Activated CD4-positive, alpha-beta memory T cell treated with anti-CD3 and anti-CD28 coated beads for 36 hours (primary cell): Measurements from ENCODE around the gene PCSK7. TPM values are rescaled to one million over a fixed set of nuclear protein-coding genes. Genes with fewer than 3 reads are reported as not detected.

Experiments
- CTCF ChIA-PET: fragments of 350-600 bp; sonication (Branson Sonifier 250); formaldehyde crosslinking; loops from one replicate; lab custom pipeline; 2021; ENCODE audit warnings: antibody characterized with exemption, inconsistent platforms; lab: Charles Lee
- POLR2A ChIA-PET: fragments of 350-600 bp; sonication (Branson Sonifier 250); formaldehyde crosslinking; loops from one replicate; lab custom pipeline; 2021; ENCODE audit warnings: antibody characterized with exemption; lab: Charles Lee
- DNase-seq: peaks from one replicate; pipeline ENCODE4 v3.0.0-alpha.2; 2020
- H3K27ac Mint-ChIP-seq: one replicate; pipeline ENCODE4 v1.8.0; 2021; ENCODE audit warnings: mixed read lengths
- H3K27me3 Mint-ChIP-seq: one replicate; pipeline ENCODE4 v1.8.0; 2021; ENCODE audit warnings: mixed read lengths
- H3K36me3 Mint-ChIP-seq: one replicate; pipeline ENCODE4 v1.8.0; 2021; ENCODE audit warnings: mixed read lengths
- H3K4me1 Mint-ChIP-seq: one replicate; pipeline ENCODE4 v1.8.0; 2021; ENCODE audit warnings: low read depth, mixed read lengths
- H3K4me3 Mint-ChIP-seq: one replicate; pipeline ENCODE4 v1.8.0; 2021; ENCODE audit warnings: mild to moderate bottlenecking, mixed read lengths
- H3K9me3 Mint-ChIP-seq: one replicate; pipeline ENCODE4 v1.8.0; 2021; ENCODE audit warnings: mixed read lengths
- intact Hi-C: fragments of 100-400 bp; cut with micrococcal nuclease; formaldehyde crosslinking; loops from one replicate; pipeline ENCODE4 v1.15.1; 2023
- total RNA-seq, 2 experiments: library from RNA; stranded (reverse); gene quantifications; one replicate each; pipeline ENCODE4 v1.2.3, GENCODE V29; 2021

The PCSK7 gene
- total RNA-seq, 2 experiments from 2014 or later, result 104 to 105 TPM

DNA sequence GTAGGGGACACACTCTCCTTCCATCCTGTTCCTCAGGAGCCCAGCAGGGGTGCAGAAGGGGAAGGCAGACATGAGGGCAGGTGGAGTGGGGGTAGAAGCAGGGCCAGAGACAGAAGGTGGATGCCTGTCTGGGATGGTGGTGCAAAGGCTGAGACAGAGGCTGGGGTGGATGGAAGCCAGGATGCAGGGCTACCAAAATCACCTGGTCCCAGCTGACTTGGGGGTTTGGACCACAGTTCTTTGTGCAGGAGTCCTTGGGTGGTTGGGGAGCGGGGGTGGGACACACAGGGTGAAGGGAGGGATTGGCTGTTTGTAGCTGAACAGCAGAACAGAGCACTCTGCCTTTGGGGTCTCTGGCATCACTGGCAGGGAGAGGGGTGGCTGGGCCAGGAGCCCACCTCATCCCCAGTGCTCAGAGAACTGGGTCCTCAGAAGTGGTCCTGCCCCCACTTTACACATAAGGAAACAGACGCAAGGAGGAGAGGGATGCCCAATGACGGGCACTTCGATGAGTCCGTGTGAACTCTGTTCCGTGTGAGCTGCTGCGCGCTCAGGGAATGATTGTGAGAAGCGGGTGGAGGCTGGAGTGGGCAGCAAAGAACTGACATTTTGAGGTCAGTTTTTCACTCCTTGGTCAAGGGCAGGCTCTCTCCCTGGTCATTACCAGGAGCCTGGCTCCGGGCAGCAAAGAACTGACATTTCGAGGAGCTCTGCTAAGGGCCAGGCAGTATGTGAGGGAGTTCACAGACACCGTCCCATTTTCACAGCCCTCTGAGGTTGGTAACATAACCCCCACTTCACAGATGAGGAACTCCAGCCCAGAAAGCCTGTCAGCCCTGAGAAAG, 30.8 kb downstream of the PCSK7 start:
- H3K27me3 Mint-ChIP-seq, result no peaks in the 10 kb centered on the region
- peaks cover 18% of the 10 kb centered on the region for H3K36me3 Mint-ChIP-seq
- DNase-seq, result no peak
- intact Hi-C loops, result no loop called here
- H3K27ac Mint-ChIP-seq, result no peak overlapping the region
- CTCF ChIA-PET, result no interaction called here
- H3K4me3 Mint-ChIP-seq, result no peak overlapping the region
- no peaks in the 10 kb centered on the region for H3K4me1 Mint-ChIP-seq
- POLR2A ChIA-PET, result no interaction called here
- H3K9me3 Mint-ChIP-seq, result no peaks in the 10 kb centered on the region

DNA sequence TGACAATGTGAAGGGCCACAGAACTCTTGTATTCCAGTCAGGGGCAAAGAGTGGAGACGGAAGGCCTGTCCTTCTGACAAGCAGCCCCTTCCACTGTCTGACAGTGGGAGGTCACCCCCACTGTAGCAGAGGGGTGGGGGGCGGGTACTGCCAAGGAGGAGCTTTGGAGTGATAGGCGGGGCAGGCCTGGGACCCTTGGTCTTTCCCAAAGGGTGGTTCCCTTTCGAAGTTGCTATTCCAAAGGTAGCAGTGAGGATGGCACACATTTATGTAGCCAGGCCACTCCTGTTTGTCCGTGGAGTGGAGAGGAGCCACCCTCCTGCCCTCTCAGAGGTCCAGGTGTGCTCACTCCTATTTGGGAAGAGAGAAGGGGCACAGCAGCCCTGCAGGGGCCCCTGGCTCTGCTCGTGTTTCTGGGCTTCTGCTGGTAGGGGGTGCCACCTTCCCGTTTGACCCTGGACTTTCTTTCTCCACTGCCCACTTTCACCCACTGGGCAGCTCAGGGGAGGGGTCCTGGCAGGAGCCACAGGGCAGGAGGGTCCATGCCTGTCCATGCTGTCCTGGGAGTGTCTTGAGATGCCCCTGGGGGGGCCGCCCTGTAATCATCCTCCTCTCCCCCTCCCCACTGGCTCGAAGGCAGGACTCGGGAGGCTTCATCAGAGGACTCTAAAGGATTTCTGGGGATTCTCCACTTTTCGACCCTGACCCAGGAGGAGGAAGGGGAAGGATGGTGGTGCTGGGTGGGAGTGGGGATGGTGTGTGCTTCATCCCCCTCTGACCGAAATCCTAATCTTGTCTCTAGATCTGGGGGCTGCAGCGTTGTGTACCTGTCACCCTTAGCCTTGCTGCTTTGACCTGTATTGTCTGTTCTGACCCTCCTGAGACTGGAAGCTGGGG, 31.7 kb downstream of the PCSK7 start:
- peaks cover 17% of the 10 kb centered on the region for H3K36me3 Mint-ChIP-seq
- DNase-seq, result no peak
- H3K9me3 Mint-ChIP-seq, result no peaks in the 10 kb centered on the region
- intact Hi-C loops, result no loop called here
- CTCF ChIA-PET, result no interaction called here
- no peaks in the 10 kb centered on the region for H3K4me1 Mint-ChIP-seq
- H3K27ac Mint-ChIP-seq, result no peak overlapping the region
- POLR2A ChIA-PET, result no interaction called here
- H3K4me3 Mint-ChIP-seq, result no peak overlapping the region
- H3K27me3 Mint-ChIP-seq, result no peaks in the 10 kb centered on the region

DNA sequence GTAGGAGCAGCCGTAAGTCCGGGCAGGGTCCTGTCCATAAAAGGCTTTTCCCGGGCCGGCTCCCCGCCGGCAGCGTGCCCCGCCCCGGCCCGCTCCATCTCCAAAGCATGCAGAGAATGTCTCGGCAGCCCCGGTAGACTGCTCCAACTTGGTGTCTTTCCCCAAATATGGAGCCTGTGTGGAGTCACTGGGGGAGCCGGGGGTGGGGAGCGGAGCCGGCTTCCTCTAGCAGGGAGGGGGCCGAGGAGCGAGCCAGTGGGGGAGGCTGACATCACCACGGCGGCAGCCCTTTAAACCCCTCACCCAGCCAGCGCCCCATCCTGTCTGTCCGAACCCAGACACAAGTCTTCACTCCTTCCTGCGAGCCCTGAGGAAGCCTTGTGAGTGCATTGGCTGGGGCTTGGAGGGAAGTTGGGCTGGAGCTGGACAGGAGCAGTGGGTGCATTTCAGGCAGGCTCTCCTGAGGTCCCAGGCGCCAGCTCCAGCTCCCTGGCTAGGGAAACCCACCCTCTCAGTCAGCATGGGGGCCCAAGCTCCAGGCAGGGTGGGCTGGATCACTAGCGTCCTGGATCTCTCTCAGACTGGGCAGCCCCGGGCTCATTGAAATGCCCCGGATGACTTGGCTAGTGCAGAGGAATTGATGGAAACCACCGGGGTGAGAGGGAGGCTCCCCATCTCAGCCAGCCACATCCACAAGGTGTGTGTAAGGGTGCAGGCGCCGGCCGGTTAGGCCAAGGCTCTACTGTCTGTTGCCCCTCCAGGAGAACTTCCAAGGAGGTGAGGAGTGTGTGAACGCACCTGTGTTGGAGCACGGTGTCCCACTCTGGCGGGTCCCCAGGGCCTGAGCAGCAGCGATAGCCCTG, 32.6 kb downstream of the PCSK7 start, which contains the start of gene TAGLN:
TSS of gene TAGLN (plus strand) at position 318 of the 863 bp plus-strand sequence. CDS start 3,644 bp downstream, outside the sequence.
- no peak for DNase-seq
- Mint-ChIP-seq H3K4me1 (no peaks in the 10 kb centered on the region), H3K4me3 (no peak within 1 kb of the TSS), H3K27me3 (no peaks in the 10 kb centered on the region), H3K27ac (no peak within 1 kb of the TSS), H3K9me3 (no peaks in the 10 kb centered on the region), H3K36me3 (peaks cover 12% of the 10 kb centered on the region)
- CTCF ChIA-PET, result no interaction called here
- intact Hi-C loops, result no loop called here
- POLR2A ChIA-PET, result no interaction called here

DNA sequence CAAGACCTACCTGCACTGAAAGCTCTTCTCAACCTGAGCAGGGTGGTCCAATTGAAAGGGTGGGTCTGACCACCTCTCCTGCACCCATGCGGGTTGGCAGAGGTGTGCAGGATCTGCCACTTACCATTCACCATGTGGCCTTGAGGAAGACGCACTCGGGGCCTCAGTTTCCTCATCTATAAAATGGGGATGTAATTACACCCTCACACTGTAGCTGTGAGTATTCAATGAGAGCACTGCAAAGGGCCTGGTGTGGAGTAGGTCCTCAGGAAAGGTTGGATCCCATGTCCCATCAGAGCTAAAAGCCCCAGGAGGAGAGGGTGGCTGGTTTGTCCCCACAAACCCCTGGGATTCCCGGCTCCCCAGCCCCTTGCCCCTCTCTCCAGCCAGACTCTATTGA, 33.3 kb downstream of the PCSK7 start:
- intact Hi-C loops, result no loop called here
- H3K4me1 Mint-ChIP-seq, result no peaks in the 10 kb centered on the region
- no peaks in the 10 kb centered on the region for H3K9me3 Mint-ChIP-seq
- ChIA-PET CTCF (no interaction called here), POLR2A (no interaction called here)
- no peak for DNase-seq
- H3K27ac Mint-ChIP-seq, result no peak overlapping the region
- H3K27me3 Mint-ChIP-seq, result no peaks in the 10 kb centered on the region
- H3K36me3 Mint-ChIP-seq, result peaks cover 8% of the 10 kb centered on the region
- H3K4me3 Mint-ChIP-seq, result no peak overlapping the region

DNA sequence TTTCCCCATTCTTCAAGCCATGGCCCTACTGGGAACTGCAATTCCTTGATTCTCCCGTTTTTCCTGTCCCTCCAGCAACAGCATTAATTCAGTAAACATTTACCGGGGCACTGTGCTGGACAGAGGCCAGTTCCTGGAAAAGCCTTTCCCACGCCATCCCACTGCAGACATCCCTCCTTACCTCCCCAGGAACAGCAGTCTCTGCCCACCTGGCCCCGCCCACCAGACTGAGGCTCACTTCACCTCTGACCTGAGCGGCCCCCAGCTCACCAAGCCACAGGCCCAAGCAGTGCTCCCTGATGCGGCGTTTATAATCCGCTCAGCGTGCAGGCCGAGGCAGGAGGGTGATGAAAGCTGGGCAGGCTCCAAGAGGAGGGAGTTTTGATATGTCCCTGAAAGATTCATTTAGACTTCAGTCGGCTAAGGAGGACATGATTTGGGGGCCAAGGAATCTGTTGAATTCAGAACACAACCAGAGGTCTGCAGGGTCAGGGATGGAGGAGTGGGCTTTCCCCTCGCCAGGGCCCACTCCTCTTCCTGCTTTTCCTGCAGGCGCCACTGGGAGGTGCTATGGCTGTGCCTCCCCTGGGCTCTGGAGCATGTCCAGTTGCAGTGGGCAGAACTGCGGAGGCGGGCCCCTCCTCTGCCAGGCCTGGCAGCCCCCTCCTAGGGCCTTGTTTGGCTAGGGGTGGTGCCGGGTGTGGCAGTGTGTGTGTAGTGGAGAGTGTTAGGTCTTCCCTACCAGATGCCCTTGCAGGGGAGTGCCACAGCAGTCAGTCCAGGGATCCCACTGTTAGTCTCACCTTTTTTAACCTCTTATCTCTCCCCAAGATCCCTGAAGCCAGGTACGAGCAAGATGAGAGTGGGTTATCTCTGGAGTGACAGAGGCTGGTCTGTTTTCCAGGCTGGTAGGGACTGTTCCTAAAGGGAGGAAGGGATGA, 34.1 kb downstream of the PCSK7 start:
- H3K27me3 Mint-ChIP-seq, result no peaks in the 10 kb centered on the region

DNA sequence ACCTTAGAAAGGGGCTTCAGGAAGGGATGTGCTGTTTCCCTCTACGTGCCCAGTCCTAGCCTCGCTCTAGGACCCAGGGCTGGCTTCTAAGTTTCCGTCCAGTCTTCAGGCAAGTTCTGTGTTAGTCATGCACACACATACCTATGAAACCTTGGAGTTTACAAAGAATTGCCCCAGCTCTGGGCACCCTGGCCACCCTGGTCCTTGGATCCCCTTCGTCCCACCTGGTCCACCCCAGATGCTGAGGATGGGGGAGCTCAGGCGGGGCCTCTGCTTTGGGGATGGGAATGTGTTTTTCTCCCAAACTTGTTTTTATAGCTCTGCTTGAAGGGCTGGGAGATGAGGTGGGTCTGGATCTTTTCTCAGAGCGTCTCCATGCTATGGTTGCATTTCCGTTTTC, 34.9 kb downstream of the PCSK7 start:
- H3K4me1 Mint-ChIP-seq, result no peaks in the 10 kb centered on the region
- H3K36me3 Mint-ChIP-seq, result peaks cover 4% of the 10 kb centered on the region
- H3K9me3 Mint-ChIP-seq, result no peaks in the 10 kb centered on the region
- CTCF ChIA-PET, result interaction anchor here (1.0 to 1.3 kb wide), 3 partner anchors 19 to 29 kb away, joined by 3 read pairs; partner anchors contain the start of gene SIDT2
- DNase-seq, result no peak
- no peaks in the 10 kb centered on the region for H3K27me3 Mint-ChIP-seq
- intact Hi-C loops, result no loop called here
- POLR2A ChIA-PET, result no interaction called here
- no peak overlapping the region for H3K4me3 Mint-ChIP-seq
- H3K27ac Mint-ChIP-seq, result no peak overlapping the region

More for the DNA sequence above, 34.1 kb downstream of the PCSK7 start:
- ChIA-PET CTCF (interaction anchor here (1.0 to 1.3 kb wide), 3 partner anchors 19 to 28 kb away, joined by 3 read pairs; partner anchors contain the start of gene SIDT2), POLR2A (no interaction called here)
- intact Hi-C loops, result no loop called here
- Mint-ChIP-seq H3K27ac (no peak overlapping the region), H3K4me3 (no peak overlapping the region), H3K36me3 (peaks cover 4% of the 10 kb centered on the region), H3K9me3 (no peaks in the 10 kb centered on the region), H3K4me1 (no peaks in the 10 kb centered on the region)
- no peak for DNase-seq

DNA sequence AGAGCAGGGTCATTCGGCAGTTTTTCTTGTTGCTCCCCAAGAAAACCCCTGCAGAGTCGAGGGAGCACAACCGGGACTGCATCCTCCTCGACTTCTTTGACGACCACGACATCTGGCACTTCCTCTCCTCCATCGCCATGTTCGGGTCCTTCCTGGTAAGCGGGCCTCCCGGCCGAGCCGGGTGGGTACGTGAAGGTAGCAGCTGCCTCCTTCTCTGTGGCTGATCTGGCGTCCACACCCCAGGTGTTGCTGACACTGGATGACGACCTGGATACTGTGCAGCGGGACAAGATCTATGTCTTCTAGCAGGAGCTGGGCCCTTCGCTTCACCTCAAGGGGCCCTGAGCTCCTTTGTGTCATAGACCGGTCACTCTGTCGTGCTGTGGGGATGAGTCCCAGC, 36.1 kb downstream of the PCSK7 start:
- ChIA-PET CTCF (no interaction called here), POLR2A (no interaction called here)
- peaks cover 4% of the 10 kb centered on the region for H3K36me3 Mint-ChIP-seq
- no peaks in the 10 kb centered on the region for H3K9me3 Mint-ChIP-seq
- no peaks in the 10 kb centered on the region for H3K4me1 Mint-ChIP-seq
- no peaks in the 10 kb centered on the region for H3K27me3 Mint-ChIP-seq
- intact Hi-C loops, result no loop called here
- DNase-seq, result no peak
- no peak overlapping the region for H3K27ac Mint-ChIP-seq
- H3K4me3 Mint-ChIP-seq, result no peak overlapping the region

DNA sequence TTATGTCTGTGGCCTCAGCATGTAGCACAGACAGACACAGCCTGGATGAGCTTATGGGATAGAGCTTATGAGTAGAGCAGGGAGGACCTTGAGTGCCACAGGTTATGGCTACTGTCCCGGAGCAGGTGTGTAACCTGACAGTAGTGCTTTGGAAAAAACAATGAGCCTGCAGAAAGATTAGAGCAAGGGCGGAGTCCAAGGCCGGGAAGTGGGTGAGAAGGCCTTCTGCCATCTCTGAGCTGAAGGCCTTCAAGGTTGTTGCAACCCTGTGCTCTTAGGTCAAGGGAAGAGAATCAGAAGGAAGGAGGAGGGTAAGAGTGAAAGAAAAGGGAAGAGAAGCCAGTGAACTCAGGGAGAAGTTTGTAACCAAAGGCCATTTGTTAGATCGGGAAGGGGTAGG, 36.6 kb downstream of the PCSK7 start:
- CTCF ChIA-PET, result interaction anchor here (1.6 kb wide), 1 partner anchor 31 kb away, joined by 4 read pairs; no protein-coding TSS in a partner anchor
- Mint-ChIP-seq H3K27me3 (no peaks in the 10 kb centered on the region), H3K4me1 (no peaks in the 10 kb centered on the region), H3K27ac (no peak overlapping the region), H3K4me3 (no peak overlapping the region), H3K9me3 (no peaks in the 10 kb centered on the region), H3K36me3 (peaks cover 4% of the 10 kb centered on the region)
- POLR2A ChIA-PET, result no interaction called here
- intact Hi-C loops, result no loop called here
- no peak for DNase-seq

DNA sequence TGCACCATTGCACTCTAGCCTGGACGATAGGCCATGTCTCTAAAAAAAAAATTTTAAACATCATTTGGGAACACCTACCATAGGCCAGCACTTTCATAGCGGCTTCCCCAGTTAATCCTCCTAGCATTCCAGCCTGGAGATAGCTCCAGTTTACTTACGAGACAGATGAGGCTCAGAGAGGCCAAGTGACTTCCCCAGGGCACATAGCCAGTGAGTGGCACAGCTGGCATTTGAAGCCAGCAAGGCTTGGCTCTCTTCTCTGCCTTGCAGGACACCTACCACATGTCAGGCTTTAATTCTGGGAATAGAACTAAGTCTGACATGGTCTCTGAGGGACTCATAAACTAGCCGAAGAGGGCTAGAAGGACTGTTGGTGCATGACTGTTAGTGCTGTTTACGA, 37.6 kb downstream of the PCSK7 start:
- Mint-ChIP-seq H3K36me3 (peaks cover 4% of the 10 kb centered on the region), H3K4me1 (no peaks in the 10 kb centered on the region), H3K9me3 (no peaks in the 10 kb centered on the region), H3K27ac (no peak overlapping the region), H3K4me3 (no peak overlapping the region), H3K27me3 (no peaks in the 10 kb centered on the region)
- POLR2A ChIA-PET, result no interaction called here
- intact Hi-C loops, result no loop called here
- DNase-seq, result no peak
- CTCF ChIA-PET, result interaction anchor here (1.6 kb wide), 1 partner anchor 32 kb away, joined by 4 read pairs; no protein-coding TSS in a partner anchor

DNA sequence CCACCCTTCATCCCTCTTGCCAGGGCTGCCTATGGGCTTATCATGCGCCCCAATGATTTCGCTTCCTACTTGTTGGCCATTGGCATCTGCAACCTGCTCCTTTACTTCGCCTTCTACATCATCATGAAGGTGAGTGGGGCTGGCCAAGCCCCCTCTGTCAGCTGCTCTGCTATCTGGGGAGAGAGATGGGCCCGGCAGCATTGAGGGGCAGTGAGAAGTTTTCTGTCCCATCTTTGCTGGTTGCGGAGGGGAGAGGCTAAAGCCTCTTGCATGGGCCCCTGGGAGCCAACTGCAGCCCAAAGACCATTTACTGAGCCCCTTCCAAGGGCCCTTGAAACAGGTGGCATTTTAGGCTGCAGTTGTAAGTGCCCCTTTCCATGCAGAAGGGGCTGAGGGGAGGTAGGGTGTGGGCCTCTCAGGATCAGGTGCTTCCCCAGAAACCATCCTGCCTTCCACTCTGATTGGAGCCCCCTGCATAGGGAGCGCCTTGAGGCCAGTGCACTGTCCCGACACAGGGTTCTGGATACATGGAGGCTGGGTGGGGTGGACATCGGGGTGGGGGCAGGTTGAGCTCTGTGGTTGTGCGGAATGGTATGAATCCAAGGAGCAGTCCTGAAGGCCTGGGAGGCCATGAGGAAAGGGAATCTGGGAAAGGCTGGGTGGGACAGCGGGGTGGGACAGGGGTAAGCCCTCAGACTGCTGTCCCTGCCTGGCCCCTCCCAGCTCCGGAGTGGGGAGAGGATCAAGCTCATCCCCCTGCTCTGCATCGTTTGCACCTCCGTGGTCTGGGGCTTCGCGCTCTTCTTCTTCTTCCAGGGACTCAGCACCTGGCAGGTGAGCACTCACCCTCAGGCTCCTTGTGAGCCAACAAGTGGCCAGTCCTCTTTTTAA, 38.5 kb downstream of the PCSK7 start:
- H3K4me1 Mint-ChIP-seq, result no peaks in the 10 kb centered on the region
- no peak overlapping the region for H3K4me3 Mint-ChIP-seq
- intact Hi-C loops, result no loop called here
- H3K36me3 Mint-ChIP-seq, result peaks cover 4% of the 10 kb centered on the region
- H3K27ac Mint-ChIP-seq, result no peak overlapping the region
- ChIA-PET POLR2A (no interaction called here), CTCF (interaction anchor here (1.6 kb wide), 1 partner anchor 33 kb away, joined by 4 read pairs; no protein-coding TSS in a partner anchor)
- DNase-seq, result no peak
- no peaks in the 10 kb centered on the region for H3K9me3 Mint-ChIP-seq
- no peaks in the 10 kb centered on the region for H3K27me3 Mint-ChIP-seq
